PC-3 (cell line): Measurements from ENCODE around the gene KIF9.

Source experiments
- CTCF ChIP-seq: fragments of 300-600 bp; sonication (generic); conservative IDR thresholded peaks from 2 replicates; pipeline ENCODE4 v1.5.1; 2017; ENCODE audit warnings: antibody characterized with exemption, low read depth, mild to moderate bottlenecking, low read length
- EZH2 ChIP-seq: fragments of 300-600 bp; sonication (generic); IDR thresholded peaks from one replicate; pipeline ENCODE4 v1.6.1; 2017; ENCODE audit warnings: antibody characterized with exemption, mild to moderate bottlenecking, low read length; ENCODE audit not compliant: unreplicated experiment
- EZH2phosphoT487 ChIP-seq: fragments of 300-600 bp; sonication (generic); IDR thresholded peaks from 2 replicates; pipeline ENCODE4 v1.6.1; 2018; ENCODE audit warnings: mild to moderate bottlenecking, antibody characterized with exemption, low read length, borderline replicate concordance

- no peak for TF ChIP-seq CTCF
- TF ChIP-seq EZH2, result no peak
- TF ChIP-seq EZH2phosphoT487, result no peak
These were observed 44.6 kb downstream of the KIF9 start for GRCh38 chr3:47238017-47238416.
